Tibial nerve (tissue), 4 donors: ENCODE measurements around the gene BCAR3. TPM values are rescaled to one million over a fixed set of nuclear protein-coding genes. Genes with fewer than 3 reads are reported as not detected.
A peak's percentile ranks its signal among the peaks of the same experiment; 100 is the strongest.

Experiments used
- DNase-seq, 2 donors: peaks; one replicate each; pipeline ENCODE4 v3.0.0-alpha.2; 2019; ENCODE audit warnings: low spot score in 2 of 2
- H3K27ac ChIP-seq, 4 donors: fragments of 200-600 bp; sonication (generic) in 3 of 4; one replicate each; pipeline ENCODE4 v1.5.1; 2017 to 2019; ENCODE audit warnings: mild to moderate bottlenecking in 1 of 4
- H3K27me3 ChIP-seq, 2 donors: fragments of 200-600 bp; sonication (generic) in 1 of 2; one replicate each; pipeline versions ENCODE4 v1.5.1 to v1.6.0; 2017 to 2019
- H3K36me3 ChIP-seq, 3 donors: fragments of 200-600 bp; sonication (generic); one replicate each; pipeline ENCODE4 v1.5.1; 2018 to 2019
- H3K4me1 ChIP-seq, 4 donors: fragments of 200-600 bp; sonication (generic) in 3 of 4; one replicate each; pipeline ENCODE4 v1.5.1; 2017 to 2019
- H3K4me3 ChIP-seq, 4 donors: fragments of 200-600 bp; sonication (generic) in 3 of 4; one replicate each; pipeline ENCODE4 v1.5.1; 2017 to 2019; ENCODE audit warnings: mild to moderate bottlenecking in 1 of 4, moderate library complexity in 1 of 4
- H3K9me3 ChIP-seq, 4 donors: fragments of 200-600 bp; sonication (generic) in 3 of 4; one replicate each; pipeline ENCODE4 v1.5.1; 2017 to 2019
- EP300 ChIP-seq, 2 donors: sonication (generic); formaldehyde crosslinking; IDR thresholded peaks; one replicate each; pipeline ENCODE4 v1.6.1; 2017; ENCODE audit warnings: antibody characterized with exemption in 2 of 2, mild to moderate bottlenecking in 1 of 2
- POLR2A ChIP-seq, 2 donors: fragments of 450-650 bp; IDR thresholded peaks; one replicate each; pipeline ENCODE4 v1.6.1; 2017; ENCODE audit warnings: antibody characterized with exemption in 2 of 2, mild to moderate bottlenecking in 2 of 2, moderate library complexity in 2 of 2
- WGBS, 2 donors: methylation state at CpG; one replicate each; pipeline ENCODE4 v1.1.5; 2018; 5-methylcytosine and 5-hydroxymethylcytosine counted together
- total RNA-seq, 4 donors: library from RNA; depleted of rRNA; stranded (reverse); fragments of >200 nt; gene quantifications; one replicate each; pipeline ENCODE4 v1.1.0, GENCODE V29; 2016
- TF ChIP-seq, protein P1 (sequence below), 5 experiments: fragments of 200-600 bp in 3 of 5; fragments of 450-650 bp in 2 of 5; sonication (generic) in 3 of 5; IDR thresholded peaks; one replicate each; pipeline ENCODE4 v1.5.1; 2016 to 2019; ENCODE audit warnings: antibody characterized with exemption in 5 of 5, mild to moderate bottlenecking in 3 of 5, moderate library complexity in 2 of 5

The BCAR3 gene
- total RNA-seq, 4 donors from 2014 or later, result 26.2 to 41.8 (median 36.5) TPM

DNA sequence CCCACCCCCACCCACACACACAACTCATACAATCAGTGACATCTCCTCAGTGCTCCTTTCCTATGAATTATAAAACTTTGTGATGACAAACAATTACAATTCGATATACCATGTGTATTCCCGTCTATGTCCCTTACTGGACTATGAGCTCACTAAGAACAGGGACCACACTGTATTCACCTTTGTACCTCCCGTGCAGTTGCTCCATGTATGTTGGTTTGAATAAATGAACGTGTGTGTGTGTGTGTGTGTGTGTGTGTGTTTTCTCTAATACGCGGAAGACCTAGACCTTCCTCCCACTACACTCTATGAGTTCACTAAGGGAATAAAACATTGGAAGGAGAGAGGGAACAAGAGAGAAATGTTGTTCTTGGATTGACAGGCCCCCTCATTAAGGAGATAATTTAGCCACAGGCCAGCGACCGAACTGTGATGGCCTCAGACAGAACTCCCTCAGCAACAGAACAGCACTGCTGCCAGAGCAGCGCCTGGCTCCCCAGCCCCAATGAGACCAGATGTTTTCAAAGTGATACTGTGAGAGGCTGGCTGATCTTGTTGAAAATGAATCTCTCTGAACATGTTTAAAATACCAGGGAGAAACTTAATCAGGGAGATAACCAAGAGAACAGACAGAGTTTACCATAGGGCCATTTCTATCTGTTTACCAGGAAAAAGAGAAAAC lies 21.7 kb downstream of the BCAR3 start:
- Histone ChIP-seq H3K27ac (peak overlapping the region in 2 of 4 donors; percentile 42 to 50), H3K4me1 (peaks cover under 1 to 61% (median 20%) of the 10 kb centered on the region in 4 donors)
- 42 to 43% methylated on average over 9 of the region's 9 CpGs for WGBS, 2 donors

DNA sequence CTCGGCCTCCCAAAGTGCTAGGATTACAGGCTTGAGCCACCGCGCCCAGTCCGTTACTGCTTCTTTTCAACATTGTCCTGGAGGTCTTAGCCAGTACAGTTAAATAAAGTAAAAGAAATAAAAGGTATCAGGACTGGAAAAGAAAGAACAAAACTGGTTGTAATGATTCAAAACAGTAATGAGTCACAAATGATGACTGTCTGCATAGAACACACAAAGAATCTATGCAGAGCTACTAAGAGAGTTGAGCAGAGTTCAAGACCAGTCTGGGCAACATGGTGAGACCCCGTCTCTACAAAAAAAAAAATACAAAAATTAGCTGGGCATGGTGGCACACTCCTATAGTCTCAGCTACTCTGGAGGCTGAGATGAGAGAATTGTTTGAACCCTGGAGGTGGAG lies 23.4 kb downstream of the BCAR3 start:
- H3K27ac ChIP-seq, result no peak overlapping the region
- H3K9me3 ChIP-seq, result no peaks in the 10 kb centered on the region
- H3K27me3 ChIP-seq, result no peaks in the 10 kb centered on the region
- no peak for DNase-seq
- 87 to 92% methylated on average over 5 of the region's 5 CpGs for WGBS, 2 donors
- TF ChIP-seq EP300 (IDR thresholded peaks at IDR 0.05) (no peak), POLR2A (IDR thresholded peaks at IDR 0.05) (no peak)
- TF ChIP-seq, protein P1, sequence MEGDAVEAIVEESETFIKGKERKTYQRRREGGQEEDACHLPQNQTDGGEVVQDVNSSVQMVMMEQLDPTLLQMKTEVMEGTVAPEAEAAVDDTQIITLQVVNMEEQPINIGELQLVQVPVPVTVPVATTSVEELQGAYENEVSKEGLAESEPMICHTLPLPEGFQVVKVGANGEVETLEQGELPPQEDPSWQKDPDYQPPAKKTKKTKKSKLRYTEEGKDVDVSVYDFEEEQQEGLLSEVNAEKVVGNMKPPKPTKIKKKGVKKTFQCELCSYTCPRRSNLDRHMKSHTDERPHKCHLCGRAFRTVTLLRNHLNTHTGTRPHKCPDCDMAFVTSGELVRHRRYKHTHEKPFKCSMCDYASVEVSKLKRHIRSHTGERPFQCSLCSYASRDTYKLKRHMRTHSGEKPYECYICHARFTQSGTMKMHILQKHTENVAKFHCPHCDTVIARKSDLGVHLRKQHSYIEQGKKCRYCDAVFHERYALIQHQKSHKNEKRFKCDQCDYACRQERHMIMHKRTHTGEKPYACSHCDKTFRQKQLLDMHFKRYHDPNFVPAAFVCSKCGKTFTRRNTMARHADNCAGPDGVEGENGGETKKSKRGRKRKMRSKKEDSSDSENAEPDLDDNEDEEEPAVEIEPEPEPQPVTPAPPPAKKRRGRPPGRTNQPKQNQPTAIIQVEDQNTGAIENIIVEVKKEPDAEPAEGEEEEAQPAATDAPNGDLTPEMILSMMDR (IDR thresholded peaks at IDR 0.05), result no peak
- H3K4me3 ChIP-seq, result no peak overlapping the region
- peaks cover 0 to 49% (median 10%) of the 10 kb centered on the region in 4 donors for H3K4me1 ChIP-seq
- peaks cover 0 to 10% (median 0%) of the 10 kb centered on the region in 3 donors for H3K36me3 ChIP-seq

More for the DNA sequence above, 21.7 kb downstream of the BCAR3 start:
- H3K27me3 ChIP-seq, result no peaks in the 10 kb centered on the region
- TF ChIP-seq POLR2A (IDR thresholded peaks at IDR 0.05) (no peak), EP300 (IDR thresholded peaks at IDR 0.05) (no peak)
- no peak overlapping the region for H3K4me3 ChIP-seq
- DNase-seq, result peak; percentile 22 to 45
- no peaks in the 10 kb centered on the region for H3K36me3 ChIP-seq
- H3K9me3 ChIP-seq, result no peaks in the 10 kb centered on the region

DNA sequence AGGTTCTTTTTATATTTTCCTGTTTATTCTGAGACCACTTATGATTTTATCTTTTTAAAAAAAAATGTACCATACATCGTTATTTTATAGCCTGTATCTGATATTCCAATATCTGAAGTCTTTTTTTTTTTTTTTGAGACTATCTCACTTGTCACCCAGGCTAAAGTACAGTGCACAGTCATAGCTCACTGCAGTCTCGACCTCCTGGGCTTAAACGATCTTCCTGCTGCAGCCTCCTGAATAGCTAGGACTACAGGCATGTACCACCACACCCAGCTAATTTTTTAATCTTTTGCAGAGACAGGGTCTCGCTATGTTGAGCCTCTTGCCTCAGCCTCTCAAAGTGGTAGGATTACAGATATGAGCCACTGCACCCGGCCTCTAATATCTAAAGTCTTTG lies 25.1 kb downstream of the BCAR3 start:
- H3K27me3 ChIP-seq, result no peaks in the 10 kb centered on the region
- H3K4me3 ChIP-seq, result no peak overlapping the region
- peaks cover 0 to 10% (median 0%) of the 10 kb centered on the region in 3 donors for H3K36me3 ChIP-seq
- H3K27ac ChIP-seq, result no peak overlapping the region
- no peaks in the 10 kb centered on the region for H3K9me3 ChIP-seq
- TF ChIP-seq EP300 (IDR thresholded peaks at IDR 0.05), result no peak
- TF ChIP-seq, protein P1 (IDR thresholded peaks at IDR 0.05), result no peak
- TF ChIP-seq POLR2A (IDR thresholded peaks at IDR 0.05), result no peak
- H3K4me1 ChIP-seq, result peaks cover 0 to 48% (median 11%) of the 10 kb centered on the region in 4 donors
- DNase-seq, result no peak
- 90 to 92% methylated on average over 5 of the region's 5 CpGs for WGBS, 2 donors

DNA sequence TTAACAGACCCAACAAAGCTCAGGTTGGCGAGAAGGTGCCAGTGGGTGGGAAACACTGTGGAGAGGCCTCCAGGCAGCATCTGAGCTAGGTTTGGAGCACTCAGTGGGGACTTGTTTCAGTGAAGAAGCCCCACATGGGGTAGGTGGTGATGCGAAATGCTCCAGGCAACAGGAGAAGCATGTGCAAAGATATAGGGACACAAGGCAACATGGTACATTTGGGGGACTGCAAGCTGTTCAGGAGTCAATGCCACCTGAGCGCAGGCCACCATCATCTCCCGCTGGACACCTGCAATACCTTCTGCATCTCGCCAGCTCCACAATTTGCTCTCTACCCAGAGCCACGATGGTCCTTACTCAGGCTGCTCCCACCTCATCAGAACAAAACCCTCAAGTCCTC lies 28.0 kb downstream of the BCAR3 start:
- TF ChIP-seq EP300 (IDR thresholded peaks at IDR 0.05) (no peak), POLR2A (IDR thresholded peaks at IDR 0.05) (no peak)
- TF ChIP-seq, protein P1 (IDR thresholded peaks at IDR 0.05), result no peak
- DNase-seq, result no peak
- Histone ChIP-seq H3K36me3 (peaks cover 0 to 14% (median 0%) of the 10 kb centered on the region in 3 donors), H3K27ac (no peak overlapping the region), H3K9me3 (no peaks in the 10 kb centered on the region), H3K4me1 (peaks cover 0 to 28% (median 8%) of the 10 kb centered on the region in 4 donors), H3K4me3 (no peak overlapping the region), H3K27me3 (no peaks in the 10 kb centered on the region)
- 93 to 96% methylated on average over 6 of the region's 6 CpGs for WGBS, 2 donors

DNA sequence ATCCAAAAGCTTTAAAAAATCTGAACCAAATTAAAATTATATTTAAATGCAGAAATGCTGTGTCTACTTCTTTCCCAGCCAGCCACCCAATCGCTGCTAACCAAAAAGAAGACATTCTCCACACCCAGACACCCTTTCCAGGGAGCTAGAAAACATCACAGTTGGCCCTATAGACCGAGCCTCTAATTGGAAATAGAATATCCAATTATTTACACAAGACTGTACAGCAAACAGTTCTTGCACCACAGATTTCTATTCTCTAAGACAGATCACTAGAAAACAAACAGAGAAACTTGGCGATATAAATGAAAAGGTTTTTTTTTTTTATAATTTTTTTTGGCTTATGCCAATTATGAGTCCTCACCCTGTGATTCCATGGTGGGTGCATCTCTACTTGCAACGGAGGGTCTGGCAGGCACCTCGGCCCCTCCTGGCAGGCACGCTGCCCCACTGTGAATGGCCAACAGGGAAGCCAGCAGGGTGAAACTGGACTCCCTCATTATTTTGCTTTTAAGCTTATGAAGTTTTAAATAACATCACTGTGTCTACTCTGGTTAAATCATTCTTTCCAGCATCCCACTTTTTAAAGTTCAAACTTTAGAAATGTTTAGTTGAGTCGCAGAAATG lies 29.2 kb downstream of the BCAR3 start:
- Histone ChIP-seq H3K27ac (peak overlapping the region in 1 of 4 donors; percentile 47), H3K36me3 (peaks cover 0 to 14% (median 0%) of the 10 kb centered on the region in 3 donors), H3K27me3 (no peaks in the 10 kb centered on the region), H3K9me3 (no peaks in the 10 kb centered on the region), H3K4me3 (no peak overlapping the region), H3K4me1 (peaks cover 0 to 28% (median 8%) of the 10 kb centered on the region in 4 donors)
- DNase-seq, result no peak
- 52 to 57% methylated on average over 7 of the region's 7 CpGs for WGBS, 2 donors
- TF ChIP-seq, protein P1 (IDR thresholded peaks at IDR 0.05), result no peak
- TF ChIP-seq EP300 (IDR thresholded peaks at IDR 0.05) (no peak), POLR2A (IDR thresholded peaks at IDR 0.05) (no peak)
